Anterior cingulate cortex (tissue), 58 donors: ENCODE results near the gene CCDC90B.
"Not testable (repeated sequence)": the region's sequence is repeated elsewhere in the genome, so short reads cannot be mapped to it uniquely, and the experiment has no call there.

Experiments
- DNase-seq, 58 donors: peaks; one replicate each; lab custom pipeline; 2025; lab: John Stamatoyannopoulos, UW

CCDC90B gene

DNA sequence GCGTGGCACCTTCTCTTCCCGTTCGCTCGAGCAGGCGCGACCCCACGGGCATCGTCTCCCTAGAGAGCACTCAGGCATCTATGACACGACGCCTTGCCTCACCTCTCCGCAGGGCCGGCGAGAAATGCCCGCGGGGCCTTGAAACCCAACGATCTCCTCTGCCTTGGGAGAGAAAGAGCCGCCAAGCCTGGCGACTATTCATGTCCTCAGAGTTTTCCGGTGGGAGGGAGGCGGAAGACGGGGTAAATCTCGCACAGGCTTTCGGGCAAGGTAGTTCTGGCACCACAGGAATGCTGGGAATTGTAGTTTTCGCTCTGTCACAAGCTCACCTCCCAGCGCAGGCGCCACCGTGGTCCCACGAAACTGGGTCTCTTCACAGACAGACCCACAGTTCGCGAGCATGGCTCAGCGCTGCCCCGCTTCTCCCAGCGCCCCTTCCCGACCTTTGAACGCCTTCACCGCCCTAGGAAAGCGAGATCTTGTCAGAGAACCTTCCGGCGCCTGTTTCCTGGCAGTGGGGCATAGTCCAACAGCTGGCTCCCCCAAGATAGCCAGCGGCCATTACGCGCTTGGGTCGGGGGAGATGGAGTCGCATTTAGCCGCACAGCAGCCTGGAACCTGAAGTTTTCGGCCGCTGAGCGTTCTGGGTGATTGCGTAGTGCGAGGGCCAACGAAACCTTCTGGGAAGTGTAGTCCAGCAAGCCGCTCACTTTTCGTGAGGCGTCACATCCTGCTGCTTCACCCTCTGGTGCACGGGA, at the start of gene CCDC90B:
CCDC90B (minus strand) TSS at position 597 of the 758 bp plus-strand sequence; CDS start at position 202, 395 bp downstream.
- peak; percentile 89 to 100 (median 98) for DNase-seq

DNA sequence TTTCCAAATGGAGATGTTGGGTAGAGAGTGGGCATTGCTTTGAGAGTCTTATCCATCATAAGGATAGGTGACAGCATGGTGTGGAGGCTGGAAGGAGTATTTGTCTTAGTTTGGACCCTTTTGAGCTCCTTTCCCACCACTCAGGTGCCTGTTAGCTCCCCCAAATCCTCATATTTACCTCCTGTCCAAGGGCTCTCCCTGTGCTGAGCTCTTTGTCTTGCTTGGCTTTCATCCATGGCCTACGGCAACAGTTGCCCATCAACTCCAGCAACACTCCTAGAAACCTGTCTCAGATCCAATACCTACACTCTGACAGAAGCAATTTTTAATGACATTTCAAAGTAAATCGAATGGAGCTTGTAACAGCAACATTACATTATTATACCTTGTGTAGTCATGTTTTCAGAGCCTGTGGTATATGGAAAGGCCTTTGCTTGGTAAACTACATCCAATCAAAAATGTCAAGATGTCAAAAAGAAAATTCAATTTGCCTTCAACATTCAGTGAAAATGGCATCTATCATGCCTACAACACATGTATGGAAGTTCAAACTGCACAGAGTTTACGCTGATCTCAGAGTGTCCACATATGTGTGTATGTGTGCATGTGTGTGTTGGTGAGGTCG, 49.4 kb upstream of the CCDC90B start:
- DNase-seq = no peak

DNA sequence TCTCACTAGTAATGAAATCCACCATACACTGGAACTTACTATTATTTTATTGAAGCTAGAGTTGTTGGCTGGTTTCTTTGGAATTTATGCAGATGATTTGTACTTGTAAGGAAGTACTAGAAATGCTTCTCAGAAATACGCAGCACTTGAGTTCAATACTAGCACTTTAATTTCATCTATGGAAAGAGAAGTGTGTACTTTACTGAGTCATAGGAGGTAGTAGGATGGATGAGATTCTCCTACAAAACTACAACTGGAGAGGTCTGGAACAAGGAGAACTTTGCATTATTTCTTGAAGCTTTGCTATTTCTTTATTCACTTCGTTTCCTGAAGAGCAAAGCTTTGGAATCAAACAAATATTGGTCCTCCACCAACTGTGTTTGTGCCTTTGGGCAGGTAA, 44.1 kb upstream of the CCDC90B start:
- no peak for DNase-seq

- no peak for DNase-seq
These were observed 40.2 kb upstream of the CCDC90B start for GRCh38 chr11:83326326-83326725.

DNA sequence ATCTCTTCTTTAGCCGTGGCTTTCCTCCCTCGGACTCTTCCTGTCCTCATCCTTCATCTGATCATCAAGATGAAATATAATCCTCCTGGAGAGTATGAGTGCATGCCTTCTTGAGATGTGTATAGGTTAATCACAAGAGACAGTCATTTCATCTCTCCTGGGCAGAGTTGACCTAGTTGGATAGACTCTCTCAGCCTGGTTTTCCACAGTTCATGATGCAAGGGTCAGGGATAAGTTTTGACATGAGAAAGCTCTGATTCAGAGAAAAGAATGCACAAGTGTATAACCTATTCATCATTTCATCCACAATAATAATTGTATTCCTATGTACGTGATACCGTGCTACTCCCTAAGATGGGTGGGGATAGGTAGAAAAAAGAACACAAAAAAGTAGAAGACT, 33.2 kb upstream of the CCDC90B start:
- DNase-seq = no peak

DNA sequence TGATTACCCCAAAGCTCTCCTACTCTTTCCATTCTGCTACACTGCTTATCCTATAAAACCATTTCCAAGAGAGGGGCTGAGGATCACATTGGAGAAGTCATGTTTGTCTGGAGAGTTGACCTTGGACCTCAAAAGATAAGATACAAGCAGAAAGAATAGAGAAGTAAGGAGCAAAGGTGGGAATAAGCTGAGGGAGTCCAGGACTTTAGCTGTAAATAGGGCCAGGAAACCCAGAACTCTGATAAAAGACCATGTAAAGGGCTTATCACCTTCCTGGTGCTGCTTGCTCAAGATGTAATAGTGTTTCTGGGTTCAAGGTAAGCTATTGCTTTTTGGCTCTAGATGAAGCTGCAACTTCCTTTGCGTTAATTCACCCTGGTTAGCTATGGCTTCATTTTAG, 32.8 kb upstream of the CCDC90B start:
- DNase-seq = no peak

DNA sequence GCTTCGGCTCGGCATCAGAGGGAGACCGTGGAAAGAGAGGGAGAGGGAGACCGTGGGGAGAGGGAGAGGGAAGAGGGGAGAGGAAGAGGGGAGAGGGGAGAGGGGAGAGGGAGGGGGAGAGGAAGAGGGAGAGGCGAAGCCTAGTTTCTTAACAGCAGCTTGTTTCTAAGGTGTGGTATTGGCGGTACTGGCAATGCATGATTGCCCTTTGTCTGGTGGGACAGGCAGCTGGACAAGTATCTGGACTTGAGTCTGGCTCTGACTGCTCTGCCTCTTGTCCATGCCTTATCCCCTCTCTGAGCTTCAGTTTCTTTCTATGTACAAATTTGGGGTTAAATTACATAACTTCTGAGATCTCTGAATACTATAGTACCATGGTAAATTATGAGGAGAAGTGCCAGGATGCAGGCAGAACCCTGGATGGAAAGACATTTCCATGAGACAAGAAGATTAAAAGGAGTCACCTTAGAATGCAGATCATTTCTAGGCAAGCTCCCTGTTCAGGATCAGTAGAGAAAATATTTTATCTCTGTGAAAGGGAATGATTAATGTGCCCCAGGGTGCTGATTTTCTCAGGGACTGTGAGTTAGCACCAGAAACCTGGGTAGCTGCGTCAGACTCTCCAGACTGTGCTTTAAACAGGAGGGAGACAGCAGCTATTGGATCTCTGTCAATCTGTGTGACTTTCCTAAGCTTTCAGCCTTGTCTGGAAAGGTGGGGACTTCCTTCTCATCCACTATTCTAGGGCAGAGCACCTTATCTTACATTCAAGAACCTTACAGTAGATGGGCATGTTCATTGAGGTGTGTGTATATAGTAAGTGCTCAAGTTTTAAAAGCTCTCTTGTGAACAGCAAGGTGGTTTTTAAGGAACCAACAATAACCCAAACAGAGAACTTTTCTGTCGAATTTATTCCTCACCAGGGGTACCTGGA, 31.9 kb upstream of the CCDC90B start:
- DNase-seq = no peak

GRCh38 chr11:83316897-83317268, 30.7 kb upstream of the CCDC90B start:
- not testable (repeated sequence) for DNase-seq

DNA sequence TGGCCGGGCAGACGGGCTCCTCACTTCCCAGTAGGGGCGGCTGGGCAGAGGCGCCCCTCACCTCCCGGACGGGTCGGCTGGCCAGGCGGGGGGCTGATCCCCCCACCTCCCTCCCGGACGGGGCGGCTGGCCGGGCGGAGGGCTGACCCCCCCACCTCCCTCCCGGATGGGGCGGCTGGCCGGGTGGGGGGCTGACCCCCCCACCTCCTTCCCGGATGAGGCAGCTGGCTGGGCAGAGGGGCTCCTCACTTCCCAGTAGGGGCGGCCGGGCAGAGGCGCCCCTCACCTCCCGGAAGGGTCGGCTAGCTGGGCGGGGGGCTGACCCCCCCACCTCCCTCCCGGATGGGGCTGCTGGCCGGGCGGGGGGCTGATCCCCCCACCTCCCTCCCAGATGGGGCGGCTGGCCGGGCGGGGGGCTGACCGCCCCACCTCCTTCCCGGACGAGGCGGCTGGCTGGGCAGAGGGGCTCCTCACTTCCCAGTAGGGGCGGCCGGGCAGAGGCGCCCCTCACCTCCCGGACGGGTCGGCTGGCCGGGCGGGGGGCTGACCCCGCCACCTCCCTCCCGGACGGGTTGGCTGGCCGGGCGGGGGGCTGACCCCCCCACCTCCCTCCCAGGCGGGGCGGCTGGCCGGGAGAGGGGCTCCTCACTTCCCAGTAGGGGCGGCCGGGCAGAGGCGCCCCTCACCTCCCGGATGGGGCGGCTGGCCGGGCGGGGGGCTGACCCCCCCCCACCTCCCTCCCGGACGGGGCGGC, 30.2 kb upstream of the CCDC90B start:
- not testable (repeated sequence) for DNase-seq

GRCh38 chr11:83312430-83312829, 26.3 kb upstream of the CCDC90B start:
- no peak for DNase-seq

GRCh38 chr11:83311701-83312100, 25.5 kb upstream of the CCDC90B start:
- DNase-seq = no peak

- no peak for DNase-seq
These were observed 24.6 kb upstream of the CCDC90B start for GRCh38 chr11:83310718-83311117.

- DNase-seq = not testable (repeated sequence)
These were observed 22.4 kb upstream of the CCDC90B start for GRCh38 chr11:83308536-83308935.

DNA sequence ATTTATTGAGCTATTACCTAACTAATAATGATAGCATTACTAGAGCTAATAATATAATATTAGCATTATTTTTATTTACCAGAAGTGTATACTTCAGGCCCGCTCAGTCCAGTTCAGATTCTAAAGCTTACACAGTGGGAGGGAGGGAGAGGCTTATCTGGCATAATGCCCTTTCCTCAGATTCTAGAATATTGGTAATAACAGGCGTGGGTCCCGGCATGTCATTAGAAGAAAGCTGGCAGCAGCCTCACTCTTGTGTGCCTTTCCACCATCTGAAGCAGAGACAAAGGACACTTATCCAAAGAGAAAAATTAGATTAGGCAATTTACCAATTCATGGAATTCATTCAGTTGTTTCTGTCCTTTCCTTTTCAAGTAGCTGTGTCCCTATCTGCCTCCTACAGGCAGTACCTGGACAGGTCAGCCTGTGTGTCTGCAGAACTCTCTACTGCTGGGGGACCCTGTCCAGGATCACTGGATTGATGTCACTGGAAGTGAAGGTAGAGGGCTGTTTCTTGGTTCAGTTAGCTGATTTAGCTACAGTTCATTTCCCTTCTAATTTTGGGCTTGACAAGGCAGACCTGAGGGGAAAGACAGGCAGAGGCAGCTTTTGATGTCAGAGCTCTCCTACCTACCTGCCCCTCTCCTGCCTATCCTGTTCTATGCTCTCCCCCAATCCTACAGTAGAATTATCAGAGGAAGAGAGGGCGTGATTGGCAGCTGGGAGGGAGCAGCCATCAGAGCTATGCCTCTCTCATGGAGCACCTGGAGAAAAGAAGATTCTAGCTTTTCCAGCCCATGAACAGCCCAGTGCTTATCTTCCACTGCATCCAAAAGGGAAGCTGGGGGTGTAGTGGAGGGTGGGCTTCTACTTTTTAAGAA, 20.3 kb upstream of the CCDC90B start:
- DNase-seq = peak in 2 of 58 donors; percentile 22 to 31

DNA sequence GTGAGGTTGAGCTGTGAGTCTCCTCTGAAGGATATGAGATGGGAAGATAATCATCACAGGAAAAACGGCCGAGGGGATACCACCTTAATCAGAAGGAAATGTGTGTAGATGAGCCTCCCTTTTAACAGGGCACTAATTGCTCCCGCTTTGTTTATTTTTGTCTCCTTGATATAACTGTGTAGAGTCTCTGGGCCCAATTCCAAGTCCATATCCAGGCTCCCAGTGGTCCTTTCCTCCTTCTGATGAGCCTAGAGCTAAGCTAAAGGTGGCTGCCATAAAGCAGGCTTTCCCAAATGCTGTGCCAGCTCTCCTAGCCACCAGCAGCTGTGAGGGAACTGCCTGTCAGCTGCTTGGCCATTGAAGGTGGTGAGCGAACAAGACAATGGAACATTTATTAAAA, 17.1 kb upstream of the CCDC90B start:
- DNase-seq = no peak

DNA sequence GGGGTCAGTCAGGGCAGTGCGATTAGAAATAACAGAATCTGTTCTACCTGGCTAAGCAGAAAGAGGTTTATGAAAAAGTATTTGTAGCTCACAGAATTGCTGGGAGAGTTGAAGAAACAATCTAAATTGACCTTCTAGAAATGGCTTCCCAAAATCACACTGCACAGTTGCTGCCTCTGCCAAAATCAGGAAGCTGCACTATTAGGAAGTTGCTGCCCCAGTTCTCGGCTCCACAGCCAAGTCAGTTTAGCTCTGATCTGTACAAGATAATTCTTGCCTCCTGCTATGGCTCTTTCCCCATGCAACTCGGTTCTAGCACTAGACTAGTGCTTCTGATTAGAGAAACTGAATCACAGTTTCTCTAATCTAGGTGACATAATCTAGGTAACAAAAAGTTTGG, 16.0 kb upstream of the CCDC90B start:
- no peak for DNase-seq

DNA sequence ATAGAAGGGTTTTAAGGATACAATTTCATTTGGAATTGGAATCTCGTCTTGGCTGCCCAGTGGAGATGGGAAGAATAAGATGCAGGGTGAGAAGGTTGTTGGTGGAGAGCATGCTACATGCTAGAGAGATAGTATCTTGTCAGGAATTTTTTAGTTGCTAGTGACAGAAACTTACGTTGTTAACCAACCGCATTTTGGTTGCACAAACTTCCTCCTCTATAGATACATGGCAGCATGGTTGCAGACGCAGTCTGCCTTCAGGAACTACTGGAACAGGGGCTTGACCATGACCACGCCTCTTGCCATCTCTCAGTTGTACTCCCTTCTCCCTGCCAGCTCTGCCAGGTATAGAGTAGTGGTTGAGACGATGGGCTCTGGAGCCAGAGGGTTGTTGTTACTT, 13.5 kb upstream of the CCDC90B start:
- no peak for DNase-seq

DNA sequence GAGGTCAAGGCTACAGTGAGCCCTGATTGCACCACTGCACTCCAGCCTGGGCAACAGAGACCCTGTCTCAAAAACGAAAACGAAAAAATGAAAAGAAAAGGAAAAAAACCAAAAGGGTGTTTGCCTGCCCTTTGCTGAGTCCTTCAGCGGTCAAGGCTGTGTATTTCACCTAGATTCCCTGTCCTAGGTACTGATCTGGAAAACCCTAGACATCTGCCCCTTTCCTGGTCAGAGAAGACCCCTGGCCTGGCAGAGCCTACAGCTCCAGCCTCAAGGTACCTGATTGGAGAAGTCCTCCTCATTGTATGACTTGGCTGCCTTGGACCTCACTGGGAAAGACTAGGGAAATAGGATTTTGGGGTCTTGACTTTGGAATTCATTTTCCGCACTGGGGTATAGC, 8.0 kb upstream of the CCDC90B start:
- DNase-seq = no peak

DNA sequence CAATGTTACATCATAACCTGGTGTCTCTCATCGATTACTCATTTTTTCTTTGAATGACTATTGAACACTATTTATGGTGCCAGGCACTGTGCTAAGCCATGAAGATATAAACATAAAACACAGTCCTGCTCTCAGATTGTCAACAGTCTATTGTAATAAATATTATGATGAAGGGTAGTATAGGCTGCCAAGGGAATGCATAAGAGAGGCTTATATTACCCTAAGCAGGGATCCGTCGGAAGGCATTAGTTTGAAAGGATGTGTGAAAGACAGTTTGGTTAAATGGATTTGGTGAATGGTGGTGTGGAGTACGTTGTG, 7.2 kb upstream of the CCDC90B start:
- DNase-seq = no peak
